ENCODE measurements around the gene SCGB2B2. TPM values are rescaled to one million over a fixed set of nuclear protein-coding genes. Genes with fewer than 3 reads are reported as not detected.
"Not testable (repeated sequence)": the region's sequence is repeated elsewhere in the genome, so short reads cannot be mapped to it uniquely, and the experiment has no call there.

Gene SCGB2B2
- total and polyA plus RNA-seq, 7 donors: 0.13 to 1.1 (median 0.21) TPM

DNA sequence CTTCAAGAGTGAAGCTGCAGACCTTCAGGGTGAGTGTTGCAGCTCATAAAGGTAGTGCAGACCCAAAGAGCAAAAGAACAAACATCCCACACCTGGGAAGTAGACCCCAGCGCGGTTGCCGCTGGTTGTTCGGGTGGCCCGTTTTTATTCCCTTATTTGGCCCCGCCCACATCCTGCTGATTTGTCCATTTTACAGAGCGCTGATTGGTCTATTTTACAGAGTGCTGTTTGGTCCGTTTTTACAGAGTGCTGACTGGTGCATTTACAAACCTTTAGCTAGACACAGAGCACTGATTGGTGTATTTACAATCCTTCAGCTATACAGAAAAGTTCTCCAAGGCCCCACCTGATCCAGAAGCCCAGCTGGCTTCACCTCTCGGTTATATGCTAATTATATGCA is 1.0 kb downstream of the SCGB2B2 start:
- no peak for ATAC-seq
- TF ChIP-seq, protein P1, sequence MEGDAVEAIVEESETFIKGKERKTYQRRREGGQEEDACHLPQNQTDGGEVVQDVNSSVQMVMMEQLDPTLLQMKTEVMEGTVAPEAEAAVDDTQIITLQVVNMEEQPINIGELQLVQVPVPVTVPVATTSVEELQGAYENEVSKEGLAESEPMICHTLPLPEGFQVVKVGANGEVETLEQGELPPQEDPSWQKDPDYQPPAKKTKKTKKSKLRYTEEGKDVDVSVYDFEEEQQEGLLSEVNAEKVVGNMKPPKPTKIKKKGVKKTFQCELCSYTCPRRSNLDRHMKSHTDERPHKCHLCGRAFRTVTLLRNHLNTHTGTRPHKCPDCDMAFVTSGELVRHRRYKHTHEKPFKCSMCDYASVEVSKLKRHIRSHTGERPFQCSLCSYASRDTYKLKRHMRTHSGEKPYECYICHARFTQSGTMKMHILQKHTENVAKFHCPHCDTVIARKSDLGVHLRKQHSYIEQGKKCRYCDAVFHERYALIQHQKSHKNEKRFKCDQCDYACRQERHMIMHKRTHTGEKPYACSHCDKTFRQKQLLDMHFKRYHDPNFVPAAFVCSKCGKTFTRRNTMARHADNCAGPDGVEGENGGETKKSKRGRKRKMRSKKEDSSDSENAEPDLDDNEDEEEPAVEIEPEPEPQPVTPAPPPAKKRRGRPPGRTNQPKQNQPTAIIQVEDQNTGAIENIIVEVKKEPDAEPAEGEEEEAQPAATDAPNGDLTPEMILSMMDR (IDR thresholded peaks at IDR 0.05): no peak
- H3K4me1 ChIP-seq: peaks cover 44% of the 10 kb centered on the region
- H3K27me3 ChIP-seq (ENCODE audit: insufficient read depth in 3 of 3, low read length in 2 of 3): no peaks in the 10 kb centered on the region
- DNase-seq: no peak
- 90% methylated on average over 9 of the region's 9 CpGs for WGBS, 3 donors
- H3K27ac ChIP-seq: peak overlapping the region; percentile 98
- H3K36me3 ChIP-seq (ENCODE audit: insufficient read depth in 1 of 2, low read depth in 1 of 2): peaks cover 6 to 22% of the 10 kb centered on the region in 2 donors
- H3K4me3 ChIP-seq: peak overlapping the region; percentile 83
- intact Hi-C loops (cut with DNase I): loop anchor here (5.0 to 10.0 kb wide), 2 partner anchors 34 to 59 kb away; partner anchors contain the start of gene ZNF181 (in 1 of the 2)
- no peaks in the 10 kb centered on the region for H3K9me3 ChIP-seq

DNA sequence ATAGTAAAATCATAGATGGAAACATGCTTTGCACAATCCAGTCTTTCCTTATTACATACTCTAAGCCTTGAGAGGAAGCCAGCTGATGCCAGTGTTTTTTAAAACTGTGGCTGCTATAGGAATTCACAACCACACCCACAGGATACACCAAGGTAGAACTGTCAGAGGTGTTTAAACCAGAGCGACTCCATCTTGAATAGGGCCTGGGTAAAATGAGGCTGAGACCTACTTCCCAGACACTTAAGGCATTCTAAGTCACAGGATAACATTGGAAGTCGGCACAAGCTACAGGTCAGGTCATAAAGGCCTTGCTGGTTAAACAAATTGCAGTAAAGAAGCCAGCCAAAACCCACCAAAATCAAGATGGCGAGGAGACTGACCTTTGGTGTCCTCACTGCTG is 1.7 kb downstream of the SCGB2B2 start:
- no peaks in the 10 kb centered on the region for H3K27me3 ChIP-seq (ENCODE audit: insufficient read depth in 3 of 3, low read length in 2 of 3)
- H3K4me3 ChIP-seq: peak overlapping the region; percentile 83
- TF ChIP-seq, protein P1 (IDR thresholded peaks at IDR 0.05): no peak
- intact Hi-C loops (cut with DNase I): loop anchor here (5.0 to 10.0 kb wide), 2 partner anchors 33 to 60 kb away; partner anchors contain the start of gene ZNF181 (in 1 of the 2)
- H3K4me1 ChIP-seq: peaks cover 43% of the 10 kb centered on the region
- WGBS, 3 donors: 95 to 100% (median 95%) methylated on average over 3 of the region's 3 CpGs
- DNase-seq (no peak), ATAC-seq (no peak)
- no peak overlapping the region for H3K27ac ChIP-seq
- peaks cover 6 to 16% of the 10 kb centered on the region in 2 donors for H3K36me3 ChIP-seq (ENCODE audit: insufficient read depth in 1 of 2, low read depth in 1 of 2)
- no peaks in the 10 kb centered on the region for H3K9me3 ChIP-seq

DNA sequence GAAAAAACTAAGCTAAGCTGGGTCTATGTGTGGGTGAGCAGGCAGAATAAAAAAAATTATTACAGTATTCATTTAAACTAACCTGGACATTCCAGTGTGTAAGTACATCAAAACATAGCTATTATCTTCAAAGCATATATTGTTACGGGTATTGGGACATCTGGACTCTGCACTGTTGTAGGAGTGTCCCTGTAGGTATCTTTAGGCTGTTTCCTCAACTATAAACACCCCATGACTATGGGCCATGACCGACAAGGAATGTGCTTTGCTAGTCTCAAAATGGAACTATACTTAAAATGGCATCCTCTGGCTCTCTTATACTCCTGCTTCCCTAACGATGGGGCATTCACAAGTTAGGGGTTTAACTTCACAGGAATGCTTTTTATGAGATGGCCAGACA is 3.4 kb downstream of the SCGB2B2 start:
- ATAC-seq (no peak), DNase-seq (no peak)
- peaks cover 31% of the 10 kb centered on the region for H3K4me1 ChIP-seq
- intact Hi-C loops (cut with DNase I): loop anchor here in 1 of 2 donors (10.0 kb wide), 1 partner anchor 61 kb away; the partner anchor contains the start of gene ZNF181
- H3K27ac ChIP-seq: no peak overlapping the region
- no peaks in the 10 kb centered on the region for H3K27me3 ChIP-seq (ENCODE audit: insufficient read depth in 3 of 3, low read length in 2 of 3)
- 28 to 57% (median 29%) methylated on average over 3 of the region's 3 CpGs for WGBS, 3 donors
- H3K4me3 ChIP-seq: peak overlapping the region; percentile 83
- H3K36me3 ChIP-seq (ENCODE audit: insufficient read depth in 1 of 2, low read depth in 1 of 2): peaks cover 0 to under 1% of the 10 kb centered on the region in 2 donors
- TF ChIP-seq, protein P1 (IDR thresholded peaks at IDR 0.05): no peak
- H3K9me3 ChIP-seq: no peaks in the 10 kb centered on the region

DNA sequence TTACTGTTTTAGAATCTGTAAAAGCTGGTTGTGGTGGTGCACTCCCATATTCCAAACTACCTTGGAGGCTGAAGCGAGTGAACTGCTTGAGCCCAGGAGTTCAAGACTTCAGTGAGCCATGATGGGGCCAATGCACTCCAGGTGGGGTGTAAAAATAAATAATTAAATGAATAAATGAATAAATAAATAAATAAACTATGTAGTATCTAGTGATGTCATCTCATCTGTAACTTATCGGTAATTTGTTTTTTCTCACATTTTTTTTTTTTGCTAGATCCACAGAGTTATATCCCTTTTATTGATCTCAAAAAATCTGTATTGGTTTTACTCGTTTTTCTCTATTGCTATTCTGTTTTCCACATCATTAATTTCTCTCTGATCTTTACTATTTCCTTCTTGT is 5.0 kb downstream of the SCGB2B2 start:
- H3K27me3 ChIP-seq (ENCODE audit: insufficient read depth in 3 of 3, low read length in 2 of 3): no peaks in the 10 kb centered on the region
- no peak for ATAC-seq
- no peak for DNase-seq
- H3K4me1 ChIP-seq: peaks cover 28% of the 10 kb centered on the region
- H3K4me3 ChIP-seq: no peak overlapping the region
- no peaks in the 10 kb centered on the region for H3K9me3 ChIP-seq
- no peaks in the 10 kb centered on the region for H3K36me3 ChIP-seq (ENCODE audit: insufficient read depth in 1 of 2, low read depth in 1 of 2)
- intact Hi-C loops (cut with DNase I): loop anchor here in 1 of 2 donors (10.0 kb wide), 1 partner anchor 63 kb away; the partner anchor contains the start of gene ZNF181
- WGBS, 3 donors: 88 to 94% (median 93%) methylated on average over 3 of the region's 3 CpGs
- no peak overlapping the region for H3K27ac ChIP-seq
- TF ChIP-seq, protein P1 (IDR thresholded peaks at IDR 0.05): no peak

DNA sequence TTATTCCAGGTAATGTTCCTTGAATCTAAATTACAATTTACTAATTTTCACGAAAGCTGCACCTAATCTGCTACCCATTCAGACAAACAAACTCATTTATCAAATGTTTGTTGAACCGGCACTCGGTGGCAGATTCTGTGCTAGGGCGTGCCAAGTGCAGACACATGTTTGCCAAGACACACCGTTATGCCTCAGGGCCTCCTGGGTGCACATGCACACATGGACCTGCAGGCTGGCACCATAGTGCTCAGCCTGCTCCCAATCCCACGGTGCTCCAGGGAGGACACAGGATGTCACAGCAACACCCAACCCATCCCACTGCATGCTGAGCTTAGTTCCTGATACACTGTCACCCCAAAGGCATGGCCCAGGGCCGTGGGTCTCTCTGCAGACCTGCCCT is 7.7 kb downstream of the SCGB2B2 start:
- Histone ChIP-seq H3K9me3 (no peaks in the 10 kb centered on the region), H3K27me3 (ENCODE audit: insufficient read depth in 3 of 3, low read length in 2 of 3) (no peaks in the 10 kb centered on the region), H3K27ac (no peak overlapping the region), H3K36me3 (ENCODE audit: insufficient read depth in 1 of 2, low read depth in 1 of 2) (no peaks in the 10 kb centered on the region), H3K4me3 (no peak overlapping the region), H3K4me1 (peaks cover 10% of the 10 kb centered on the region)
- DNase-seq (no peak), ATAC-seq (peak in 1 of 4 donors; percentile 7)
- intact Hi-C loops (cut with DNase I): no loop called here
- 51 to 61% (median 59%) methylated on average over 6 to 7 of the region's 7 CpGs for WGBS, 3 donors
- TF ChIP-seq, protein P1 (IDR thresholded peaks at IDR 0.05): no peak

DNA sequence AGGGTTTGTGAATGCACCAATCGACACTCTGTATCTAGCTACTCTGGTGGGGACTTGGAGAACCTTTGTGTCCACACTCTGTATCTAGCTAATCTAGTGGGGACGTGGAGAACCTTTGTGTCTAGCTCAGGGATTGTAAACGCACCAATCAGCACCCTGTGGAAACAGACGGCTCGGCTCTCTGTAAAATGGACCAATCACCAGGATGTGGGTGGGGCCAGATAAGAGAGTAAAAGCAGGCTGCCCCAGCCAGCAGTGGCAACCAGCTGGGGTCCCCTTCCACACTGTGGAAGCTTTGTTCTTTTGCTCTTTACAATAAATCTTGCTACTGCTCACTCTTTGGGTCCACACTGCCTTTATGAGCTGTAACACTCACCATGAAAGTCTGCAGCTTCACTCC is 8.3 kb downstream of the SCGB2B2 start:
- H3K27ac ChIP-seq; H3K4me1 ChIP-seq; DNase-seq; ATAC-seq; H3K27me3 ChIP-seq (ENCODE audit: insufficient read depth in 3 of 3, low read length in 2 of 3); intact Hi-C loops (cut with DNase I); H3K9me3 ChIP-seq; H3K36me3 ChIP-seq (ENCODE audit: insufficient read depth in 1 of 2, low read depth in 1 of 2); H3K4me3 ChIP-seq: not testable (repeated sequence)
- 75 to 85% (median 81%) methylated on average over 5 of the region's 5 CpGs for WGBS, 3 donors

DNA sequence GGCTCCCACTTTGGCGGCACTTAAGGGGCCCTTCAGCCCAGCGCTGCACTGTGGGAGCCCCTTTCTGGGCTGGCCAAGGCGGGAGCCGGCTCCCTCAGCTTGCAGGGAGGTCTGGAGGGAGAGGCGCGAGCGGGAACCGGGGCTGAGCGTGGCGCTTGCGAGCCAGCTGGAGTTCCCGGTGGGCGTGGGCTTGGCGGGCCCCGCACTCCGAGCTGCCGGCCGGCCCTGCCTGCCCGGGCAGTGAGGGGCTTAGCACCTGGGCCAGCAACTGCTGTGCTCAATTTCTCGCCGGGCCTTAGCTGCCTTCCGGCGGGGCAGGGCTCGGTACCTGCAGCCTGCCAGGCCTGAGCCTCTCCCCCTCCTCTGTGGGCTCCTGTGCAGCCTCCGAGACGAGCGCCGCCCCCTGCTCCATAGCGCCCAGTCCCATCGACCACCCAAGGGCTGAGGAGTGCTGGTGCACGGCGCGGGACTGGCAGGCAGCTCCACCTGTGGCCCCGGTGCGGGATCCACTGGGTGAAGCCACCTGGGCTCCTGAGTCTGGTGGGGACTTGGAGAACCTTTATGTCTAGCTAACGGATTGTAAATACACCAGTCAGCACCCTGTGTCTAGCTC is 8.8 kb downstream of the SCGB2B2 start:
- H3K9me3 ChIP-seq; DNase-seq; H3K36me3 ChIP-seq (ENCODE audit: insufficient read depth in 1 of 2, low read depth in 1 of 2); ATAC-seq; H3K27me3 ChIP-seq (ENCODE audit: insufficient read depth in 3 of 3, low read length in 2 of 3); intact Hi-C loops (cut with DNase I); H3K4me1 ChIP-seq: not testable (repeated sequence)
- H3K27ac ChIP-seq: peak overlapping the region; percentile 80
- H3K4me3 ChIP-seq: peak overlapping the region; percentile 67
- WGBS, 3 donors: 77 to 94% (median 93%) methylated on average over 33 to 36 of the region's 36 CpGs
